ENCODE data around the gene CLIC1. TPM values are rescaled to one million over a fixed set of nuclear protein-coding genes. Genes with fewer than 3 reads are reported as not detected.

CLIC1 gene
- total and polyA plus RNA-seq, 12 donors, result 109 to 426 (median 217) TPM

DNA sequence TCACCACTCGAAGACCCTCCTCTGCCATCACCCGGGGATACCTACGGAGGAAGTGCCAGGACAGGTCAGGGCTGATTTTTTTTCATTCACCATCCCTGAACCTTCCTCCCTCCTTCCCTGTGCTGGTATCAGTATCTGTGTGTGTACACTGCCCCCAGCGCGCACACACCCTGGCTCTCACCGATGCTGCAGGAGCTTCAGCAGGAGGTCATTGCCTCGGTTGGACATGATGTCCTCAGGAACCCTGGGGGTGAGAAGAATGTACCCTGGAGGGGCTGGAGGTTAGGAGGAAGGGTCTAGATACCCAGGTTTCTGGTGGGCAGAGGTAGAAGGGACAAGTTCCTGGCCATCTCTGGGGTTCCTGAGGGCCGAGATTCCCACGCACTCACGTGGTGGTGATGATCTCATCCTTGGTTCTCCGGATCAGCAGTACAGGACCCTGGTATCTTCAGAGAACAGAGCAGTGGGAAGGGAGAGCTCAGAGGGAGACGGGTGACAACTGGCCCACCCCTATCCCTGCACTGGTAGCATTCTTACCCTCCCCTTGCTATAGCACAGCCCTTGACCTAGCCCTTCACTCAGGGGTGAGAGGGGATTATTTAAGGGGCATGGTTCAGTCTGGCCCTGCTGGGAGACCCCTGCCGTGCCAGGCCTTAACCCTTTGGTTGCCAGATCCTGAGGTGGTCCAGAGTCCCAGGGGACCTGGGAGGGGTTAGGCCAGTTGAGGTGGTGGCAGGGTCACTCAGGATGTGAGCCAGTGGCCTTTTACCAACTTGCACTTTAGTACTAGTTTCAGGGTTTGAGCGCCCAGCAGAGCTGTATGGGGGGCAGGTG lies 48.3 kb downstream of the CLIC1 start:
- no peak for DNase-seq
- peaks cover 0 to 73% of the 10 kb centered on the region in 2 donors for H3K36me3 ChIP-seq (replicated peaks in 1 of 2)
- no peaks in the 10 kb centered on the region for H3K4me1 ChIP-seq (replicated peaks in 1 of 2)
- TF ChIP-seq, protein P1, sequence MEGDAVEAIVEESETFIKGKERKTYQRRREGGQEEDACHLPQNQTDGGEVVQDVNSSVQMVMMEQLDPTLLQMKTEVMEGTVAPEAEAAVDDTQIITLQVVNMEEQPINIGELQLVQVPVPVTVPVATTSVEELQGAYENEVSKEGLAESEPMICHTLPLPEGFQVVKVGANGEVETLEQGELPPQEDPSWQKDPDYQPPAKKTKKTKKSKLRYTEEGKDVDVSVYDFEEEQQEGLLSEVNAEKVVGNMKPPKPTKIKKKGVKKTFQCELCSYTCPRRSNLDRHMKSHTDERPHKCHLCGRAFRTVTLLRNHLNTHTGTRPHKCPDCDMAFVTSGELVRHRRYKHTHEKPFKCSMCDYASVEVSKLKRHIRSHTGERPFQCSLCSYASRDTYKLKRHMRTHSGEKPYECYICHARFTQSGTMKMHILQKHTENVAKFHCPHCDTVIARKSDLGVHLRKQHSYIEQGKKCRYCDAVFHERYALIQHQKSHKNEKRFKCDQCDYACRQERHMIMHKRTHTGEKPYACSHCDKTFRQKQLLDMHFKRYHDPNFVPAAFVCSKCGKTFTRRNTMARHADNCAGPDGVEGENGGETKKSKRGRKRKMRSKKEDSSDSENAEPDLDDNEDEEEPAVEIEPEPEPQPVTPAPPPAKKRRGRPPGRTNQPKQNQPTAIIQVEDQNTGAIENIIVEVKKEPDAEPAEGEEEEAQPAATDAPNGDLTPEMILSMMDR (IDR thresholded peaks at IDR 0.05), result no peak
- TF ChIP-seq POLR2A (IDR thresholded peaks at IDR 0.05), result no peak
- no peaks in the 10 kb centered on the region for H3K27me3 ChIP-seq
- H3K4me3 ChIP-seq, result no peak overlapping the region
- WGBS, 4 donors, result 83 to 86% (median 86%) methylated on average over 12 to 14 of the region's 14 CpGs
- H3K9me3 ChIP-seq (replicated peaks in 1 of 3), result no peaks in the 10 kb centered on the region
- intact Hi-C loops (cut with DNase I), result loop anchor here (5.0 to 10.0 kb wide), 2 partner anchors 147 to 149 kb away; no protein-coding TSS in a partner anchor
- no peak overlapping the region for H3K27ac ChIP-seq

DNA sequence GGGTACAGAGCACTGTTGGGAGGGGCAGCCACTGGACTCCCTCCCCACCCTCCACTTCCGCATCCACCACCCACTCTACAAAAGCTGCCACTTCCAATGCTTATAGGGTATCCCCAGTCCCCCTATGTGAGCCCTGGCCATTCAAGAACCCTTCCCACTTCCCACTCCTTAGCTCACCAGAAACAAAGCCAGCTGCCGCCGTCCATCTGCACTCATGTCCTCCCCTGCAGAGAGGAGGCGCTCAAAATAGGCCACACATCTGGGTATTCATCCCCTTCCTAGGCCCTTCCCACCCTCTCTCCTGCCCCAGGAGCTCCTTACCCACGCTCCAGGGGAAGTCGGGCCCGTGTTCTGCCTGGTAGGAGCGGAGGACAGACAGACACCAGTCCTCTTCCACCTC lies 49.0 kb downstream of the CLIC1 start:
- Histone ChIP-seq H3K4me1 (replicated peaks in 1 of 2) (no peaks in the 10 kb centered on the region), H3K4me3 (no peak overlapping the region), H3K9me3 (replicated peaks in 1 of 3) (no peaks in the 10 kb centered on the region), H3K27ac (no peak overlapping the region), H3K27me3 (no peaks in the 10 kb centered on the region), H3K36me3 (replicated peaks in 1 of 2) (peaks cover 0 to 67% of the 10 kb centered on the region in 2 donors)
- DNase-seq, result no peak
- intact Hi-C loops (cut with DNase I), result loop anchor here (5.0 to 10.0 kb wide), 2 partner anchors 147 to 150 kb away; no protein-coding TSS in a partner anchor
- TF ChIP-seq, protein P1 (IDR thresholded peaks at IDR 0.05), result no peak
- TF ChIP-seq POLR2A (IDR thresholded peaks at IDR 0.05), result no peak
- WGBS, 4 donors, result 88 to 95% (median 90%) methylated on average over 8 of the region's 8 CpGs

DNA sequence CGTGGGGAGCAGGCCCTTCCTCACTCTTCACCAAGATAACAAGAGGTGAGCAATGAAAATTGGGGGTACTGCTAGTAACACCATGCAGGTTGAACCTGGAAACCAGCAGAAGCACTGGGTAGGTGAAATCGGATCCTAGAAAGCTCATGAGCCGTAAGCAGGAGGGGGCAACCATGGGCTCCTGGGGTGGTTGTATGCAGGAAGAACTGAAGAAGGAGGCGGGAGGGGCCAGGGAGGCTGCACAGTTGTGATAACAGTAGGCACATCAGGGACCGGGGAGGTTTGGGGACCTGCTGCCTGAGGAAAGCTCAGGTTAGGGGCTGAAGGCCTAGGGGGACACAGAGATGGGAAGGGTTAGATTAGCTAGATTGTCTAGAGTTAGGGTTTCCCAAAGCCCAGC lies 49.8 kb downstream of the CLIC1 start:
- Histone ChIP-seq H3K36me3 (replicated peaks in 1 of 2) (peaks cover 0 to 58% of the 10 kb centered on the region in 2 donors), H3K27me3 (no peaks in the 10 kb centered on the region), H3K27ac (no peak overlapping the region), H3K4me3 (no peak overlapping the region), H3K4me1 (replicated peaks in 1 of 2) (no peaks in the 10 kb centered on the region), H3K9me3 (replicated peaks in 1 of 3) (no peaks in the 10 kb centered on the region)
- no peak for DNase-seq
- 73 to 93% (median 92%) methylated on average over 5 of the region's 5 CpGs for WGBS, 4 donors
- intact Hi-C loops (cut with DNase I), result loop anchor here (5.0 to 10.0 kb wide), 2 partner anchors 148 to 151 kb away; no protein-coding TSS in a partner anchor
- TF ChIP-seq, protein P1 (IDR thresholded peaks at IDR 0.05), result no peak
- no peak for TF ChIP-seq POLR2A (IDR thresholded peaks at IDR 0.05)

DNA sequence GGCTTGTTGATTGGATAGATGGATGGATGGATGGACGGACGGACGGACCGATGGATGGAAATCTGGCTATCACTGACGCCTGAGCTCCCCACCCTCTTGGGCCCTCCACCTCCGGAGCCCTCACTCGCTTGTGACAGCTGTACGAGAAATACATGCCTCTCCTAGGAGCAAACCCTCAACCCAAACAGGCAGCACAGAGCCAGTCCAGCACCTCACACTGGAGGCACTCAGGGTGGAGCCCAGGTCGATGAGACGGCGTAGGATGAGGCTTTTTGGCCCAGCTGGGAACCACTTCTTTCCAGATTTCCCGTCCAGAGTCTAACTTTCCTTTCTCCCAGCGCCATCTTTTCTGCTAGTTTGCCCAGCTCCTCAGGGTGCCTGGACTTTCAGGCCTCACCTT lies 52.7 kb downstream of the CLIC1 start:
- peaks cover 9 to 10% of the 10 kb centered on the region in 2 donors for H3K4me1 ChIP-seq (replicated peaks in 1 of 2)
- peaks cover 0 to 29% of the 10 kb centered on the region in 2 donors for H3K36me3 ChIP-seq (replicated peaks in 1 of 2)
- no peaks in the 10 kb centered on the region for H3K27me3 ChIP-seq
- no peaks in the 10 kb centered on the region for H3K9me3 ChIP-seq (replicated peaks in 1 of 3)
- intact Hi-C loops (cut with DNase I), result loop anchor here in 1 of 2 donors (5.0 to 10.0 kb wide), 2 partner anchors 84 to 151 kb away; no protein-coding TSS in a partner anchor
- no peak for TF ChIP-seq POLR2A (IDR thresholded peaks at IDR 0.05)
- TF ChIP-seq, protein P1 (IDR thresholded peaks at IDR 0.05), result no peak
- no peak for DNase-seq
- H3K27ac ChIP-seq, result peak overlapping the region in 1 of 5 donors; percentile 31
- no peak overlapping the region for H3K4me3 ChIP-seq
- WGBS, 4 donors, result 72 to 83% (median 78%) methylated on average over 13 of the region's 13 CpGs
